Natural killer cell (primary cell): ENCODE data around the gene SPDL1. TPM values are rescaled to one million over a fixed set of nuclear protein-coding genes. Genes with fewer than 3 reads are reported as not detected.

Experiments
- ATAC-seq, 3 donors: fragments of 150-1000 bp in 2 of 3; fragments of 200-7000 bp in 1 of 3; cut with Tn5 transposase; 1 replicate in 1 of 3; 2 replicates in 2 of 3; pipeline ENCODE4 v1.10.0; 2021; ENCODE audit warnings: mild to moderate bottlenecking in 2 of 3, moderate library complexity in 2 of 3
- DNase-seq, 2 donors: peaks; one replicate each; pipeline versions ENCODE4 v3.0.0 to v3.0.0-alpha.2; 2013 to 2021; ENCODE audit warnings: mixed read lengths in 1 of 2
- H3K27ac ChIP-seq: one replicate; pipeline ENCODE4 v1.5.1; 2013; ENCODE audit warnings: mild to moderate bottlenecking, low read length
- H3K27me3 ChIP-seq: one replicate; pipeline ENCODE4 v1.6.1; 2013; ENCODE audit warnings: low read length; ENCODE audit not compliant: control insufficient read depth, insufficient read depth
- H3K36me3 ChIP-seq: one replicate; pipeline ENCODE4 v1.6.1; 2013; ENCODE audit warnings: low read length; ENCODE audit not compliant: control insufficient read depth, insufficient read depth
- H3K4me1 ChIP-seq: one replicate; pipeline ENCODE4 v1.6.1; 2013; ENCODE audit warnings: low read length; ENCODE audit not compliant: control insufficient read depth, insufficient read depth
- H3K4me3 ChIP-seq: one replicate; pipeline ENCODE4 v1.5.1; 2013; ENCODE audit warnings: low read length
- H3K9me3 ChIP-seq: one replicate; pipeline ENCODE4 v1.6.1; 2013; ENCODE audit warnings: low read length; ENCODE audit not compliant: control insufficient read depth, insufficient read depth
- H3K27ac Mint-ChIP-seq, 2 donors: one replicate each; pipeline ENCODE4 v1.8.0; 2022; ENCODE audit warnings: mild to moderate bottlenecking in 2 of 2, mixed read lengths in 2 of 2, moderate library complexity in 1 of 2
- H3K27me3 Mint-ChIP-seq, 2 donors: one replicate each; pipeline ENCODE4 v1.8.0; 2022; ENCODE audit warnings: low read depth in 2 of 2, mixed read lengths in 2 of 2
- H3K36me3 Mint-ChIP-seq: one replicate; pipeline ENCODE4 v1.8.0; 2022; ENCODE audit warnings: mixed read lengths
- H3K4me1 Mint-ChIP-seq, 2 donors: one replicate each; pipeline ENCODE4 v1.8.0; 2022; ENCODE audit warnings: mixed read lengths in 2 of 2
- H3K4me3 Mint-ChIP-seq: one replicate; pipeline ENCODE4 v1.8.0; 2022; ENCODE audit warnings: mild to moderate bottlenecking, moderate library complexity, mixed read lengths
- H3K9me3 Mint-ChIP-seq, 2 donors: one replicate each; pipeline ENCODE4 v1.8.0; 2022; ENCODE audit warnings: mixed read lengths in 2 of 2
- CTCF ChIP-seq: fragments of 200-600 bp; IDR thresholded peaks from one replicate; pipeline ENCODE4 v1.8.0; 2022; ENCODE audit warnings: antibody characterized with exemption
- WGBS: methylation state at CpG from one replicate; pipeline ENCODE4 v1.1.7; 2013; ENCODE audit warnings: missing lambda C conversion rate; ENCODE audit not compliant: insufficient coverage; 5-methylcytosine and 5-hydroxymethylcytosine counted together
- intact Hi-C: fragments of 100-400 bp; cut with micrococcal nuclease; formaldehyde crosslinking; loops from one replicate; pipeline ENCODE4 v1.14.2; 2022
- total RNA-seq, 4 donors: library from RNA; stranded (reverse); fragments of 120-200 nt in 1 of 4; gene quantifications; one replicate each; pipeline versions ENCODE4 v1.2.3 to v1.2.4, GENCODE V29; 2013 to 2022

Gene SPDL1
- total RNA-seq, 3 donors from 2014 or later (not counting 1 experiment from before 2014, with no cell fraction given), result 6.5 to 19.1 (median 10.2) TPM

- no peak for DNase-seq
- Histone ChIP-seq H3K4me3 (no peak overlapping the region), H3K27ac (no peak overlapping the region), H3K4me1 (no peaks in the 10 kb centered on the region), H3K9me3 (no peaks in the 10 kb centered on the region), H3K36me3 (no peaks in the 10 kb centered on the region), H3K27me3 (peaks cover 9% of the 10 kb centered on the region)
- Mint-ChIP-seq H3K27me3 (peaks cover 32 to 63% of the 10 kb centered on the region in 2 donors), H3K36me3 (no peaks in the 10 kb centered on the region), H3K4me3 (no peak overlapping the region), H3K27ac (no peak overlapping the region), H3K9me3 (no peaks in the 10 kb centered on the region), H3K4me1 (no peaks in the 10 kb centered on the region)
- 50% methylated on average over 2 of the region's 2 CpGs for WGBS
- no peak for TF ChIP-seq CTCF
- intact Hi-C loops, result no loop called here
- ATAC-seq, result no peak
Measured at GRCh38 chr5:169567079-169567478, 16.5 kb upstream of the SPDL1 start.

GRCh38 chr5:169569513-169569912, 14.1 kb upstream of the SPDL1 start:
- intact Hi-C loops, result no loop called here
- no peaks in the 10 kb centered on the region for H3K36me3 Mint-ChIP-seq
- Histone ChIP-seq H3K4me1 (no peaks in the 10 kb centered on the region), H3K9me3 (no peaks in the 10 kb centered on the region), H3K4me3 (no peak overlapping the region), H3K27me3 (peaks cover 11% of the 10 kb centered on the region), H3K36me3 (no peaks in the 10 kb centered on the region), H3K27ac (no peak overlapping the region)
- no peak for ATAC-seq
- 72% methylated on average over 3 of the region's 3 CpGs for WGBS
- H3K4me3 Mint-ChIP-seq, result no peak overlapping the region
- H3K27ac Mint-ChIP-seq, result no peak overlapping the region
- H3K27me3 Mint-ChIP-seq, result peaks cover 35 to 60% of the 10 kb centered on the region in 2 donors
- H3K9me3 Mint-ChIP-seq, result no peaks in the 10 kb centered on the region
- TF ChIP-seq CTCF, result no peak
- DNase-seq, result no peak
- H3K4me1 Mint-ChIP-seq, result no peaks in the 10 kb centered on the region

DNA sequence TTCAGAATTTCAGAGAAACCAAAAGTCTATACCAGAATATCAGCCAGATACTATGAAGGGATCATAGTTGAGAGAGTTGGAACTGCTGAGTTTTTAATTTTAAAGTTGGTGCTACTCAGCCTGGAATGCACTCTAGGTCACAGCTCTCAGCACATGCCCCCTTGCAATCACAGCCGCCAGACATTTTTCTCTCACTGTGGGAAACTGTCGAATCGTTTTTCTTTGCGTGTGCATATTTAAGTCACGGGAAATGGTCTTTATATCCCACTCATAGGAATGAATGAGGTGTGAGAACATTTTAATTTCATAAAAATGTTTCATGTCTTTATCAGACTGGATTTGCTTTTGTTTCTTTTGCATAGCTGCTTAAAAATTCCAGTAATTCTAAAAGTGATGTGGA, 12.2 kb upstream of the SPDL1 start:
- Mint-ChIP-seq H3K4me1 (no peaks in the 10 kb centered on the region), H3K27me3 (peaks cover 43 to 67% of the 10 kb centered on the region in 2 donors), H3K27ac (no peak overlapping the region), H3K9me3 (no peaks in the 10 kb centered on the region), H3K36me3 (no peaks in the 10 kb centered on the region), H3K4me3 (no peak overlapping the region)
- Histone ChIP-seq H3K4me3 (no peak overlapping the region), H3K9me3 (no peaks in the 10 kb centered on the region), H3K36me3 (no peaks in the 10 kb centered on the region), H3K27ac (no peak overlapping the region), H3K4me1 (no peaks in the 10 kb centered on the region), H3K27me3 (peaks cover 20% of the 10 kb centered on the region)
- ATAC-seq, result no peak
- no peak for DNase-seq
- 87% methylated on average over 4 of the region's 5 CpGs for WGBS
- TF ChIP-seq CTCF, result no peak
- intact Hi-C loops, result no loop called here

GRCh38 chr5:169574134-169574646, 9.4 kb upstream of the SPDL1 start:
- Mint-ChIP-seq H3K4me3 (no peak overlapping the region), H3K27ac (no peak overlapping the region), H3K36me3 (no peaks in the 10 kb centered on the region), H3K27me3 (peaks cover 43 to 64% of the 10 kb centered on the region in 2 donors), H3K4me1 (no peaks in the 10 kb centered on the region), H3K9me3 (no peaks in the 10 kb centered on the region)
- ATAC-seq (no peak), DNase-seq (no peak)
- no peak overlapping the region for H3K27ac ChIP-seq
- H3K27me3 ChIP-seq, result peaks cover 26% of the 10 kb centered on the region
- H3K4me3 ChIP-seq, result no peak overlapping the region
- WGBS, result 63% methylated on average over 4 of the region's 5 CpGs
- intact Hi-C loops, result no loop called here
- no peak for TF ChIP-seq CTCF
- no peaks in the 10 kb centered on the region for H3K36me3 ChIP-seq
- H3K9me3 ChIP-seq, result no peaks in the 10 kb centered on the region
- H3K4me1 ChIP-seq, result no peaks in the 10 kb centered on the region
